IPS DF 6.9 (cell line): ENCODE measurements around the gene TEF.
A peak's percentile ranks its signal among the peaks of the same experiment; 100 is the strongest.

Experiments used
- DNase-seq: peaks from one replicate; pipeline ENCODE4 v3.0.0-alpha.2; 2013; ENCODE audit warnings: low read depth, low spot score
- H3K27ac ChIP-seq: one replicate; pipeline ENCODE4 v1.5.1; 2013; ENCODE audit warnings: low read length, control low read depth
- H3K27me3 ChIP-seq: 2 replicates; pipeline ENCODE4 v1.6.1; 2013; ENCODE audit warnings: mild to moderate bottlenecking, low read length; ENCODE audit not compliant: control insufficient read depth, insufficient read depth
- H3K36me3 ChIP-seq: 2 replicates; pipeline ENCODE4 v1.6.1; 2013; ENCODE audit warnings: low read length; ENCODE audit not compliant: control insufficient read depth, insufficient read depth
- H3K4me1 ChIP-seq: 2 replicates; pipeline ENCODE4 v1.6.1; 2013; ENCODE audit warnings: low read length; ENCODE audit not compliant: control insufficient read depth, insufficient read depth
- H3K4me3 ChIP-seq: 2 replicates; pipeline ENCODE4 v1.5.1; 2013; ENCODE audit warnings: mild to moderate bottlenecking, low read length
- H3K9me3 ChIP-seq: 2 replicates; pipeline ENCODE4 v1.6.1; 2013; ENCODE audit warnings: low read length, inconsistent platforms; ENCODE audit not compliant: control insufficient read depth, insufficient read depth
- WGBS: extraction: QIAGEN DNeasy Blood & Tissue Kit; methylation state at CpG from one replicate; pipeline ENCODE4 v1.1.7; 2013; ENCODE audit warnings: mixed read lengths, missing lambda C conversion rate; ENCODE audit not compliant: insufficient read length, insufficient coverage; 5-methylcytosine and 5-hydroxymethylcytosine counted together

The TEF gene

DNA sequence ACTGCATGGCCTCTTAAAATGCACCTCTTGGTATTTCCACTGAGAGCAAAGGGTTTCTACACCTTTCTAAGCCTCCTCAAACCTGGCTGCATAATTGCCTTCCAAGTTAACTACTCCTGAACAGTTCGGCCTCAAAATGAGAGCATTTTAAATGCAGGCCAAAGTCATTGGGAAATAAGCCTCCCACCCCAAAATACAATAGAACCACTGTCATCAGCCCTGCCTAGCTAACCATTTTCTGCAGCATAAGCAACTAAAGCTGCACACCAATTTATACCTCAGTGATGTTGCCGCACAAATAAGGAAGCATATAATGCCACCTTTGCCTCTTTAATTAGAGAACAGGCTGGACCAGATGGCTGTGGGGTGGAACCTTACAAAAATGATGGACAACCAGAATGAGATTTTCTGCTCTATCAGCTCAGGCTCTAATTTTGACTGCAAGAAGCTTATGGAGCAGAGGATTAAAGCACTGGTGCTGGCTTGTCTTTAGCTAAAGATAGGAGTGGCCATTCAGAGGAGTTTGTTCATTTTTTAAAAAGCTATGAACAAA lies 60.6 kb downstream of the TEF start:
- Histone ChIP-seq H3K27me3 (no peaks in the 10 kb centered on the region), H3K36me3 (peaks cover 5% of the 10 kb centered on the region), H3K4me1 (no peaks in the 10 kb centered on the region), H3K4me3 (no peak overlapping the region), H3K27ac (no peak overlapping the region), H3K9me3 (no peaks in the 10 kb centered on the region)
- WGBS: no CpG with 5 or more reads among the region's 2 CpGs
- no peak for DNase-seq

DNA sequence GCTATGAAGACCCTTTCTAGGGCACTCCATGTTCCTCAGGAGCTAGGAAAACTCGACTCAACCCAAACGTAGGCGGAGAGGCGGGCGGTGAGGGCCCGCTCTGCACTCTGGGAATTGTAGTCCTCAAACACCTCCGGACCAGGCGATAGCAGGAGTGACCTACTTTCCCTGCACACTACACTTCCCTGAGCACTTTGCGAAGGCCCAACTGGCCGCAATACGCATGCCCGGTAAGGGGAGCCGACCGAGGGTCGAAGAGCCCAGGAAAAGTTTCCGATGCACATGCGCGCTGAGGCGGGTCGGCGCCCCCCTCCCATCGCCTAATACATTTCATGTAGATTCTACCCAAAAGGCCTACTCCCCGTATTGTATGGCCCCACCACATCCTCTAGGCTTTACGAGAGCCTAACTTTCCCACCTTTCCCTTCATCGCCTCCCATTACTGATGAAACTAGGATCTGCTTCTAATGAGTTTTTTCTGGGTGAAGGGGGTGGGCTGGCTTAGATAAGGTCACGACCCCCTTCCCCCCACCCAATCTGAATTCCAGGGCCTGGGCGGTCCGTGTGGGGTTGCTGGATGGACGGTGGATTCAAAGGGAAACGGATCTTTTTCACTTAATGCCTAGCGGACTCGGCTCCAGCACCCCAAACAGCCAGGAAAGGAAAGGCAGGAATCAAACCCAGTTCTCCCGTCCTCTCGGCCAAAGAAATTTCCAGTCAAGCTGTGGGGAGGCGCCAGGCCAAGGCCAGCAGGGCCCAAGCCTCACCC lies 62.8 kb downstream of the TEF start:
- WGBS: no CpG with 5 or more reads among the region's 35 CpGs
- Histone ChIP-seq H3K27me3 (no peaks in the 10 kb centered on the region), H3K27ac (no peak overlapping the region), H3K9me3 (no peaks in the 10 kb centered on the region), H3K4me3 (peak overlapping the region; percentile 93; the same call in 1 of the 2 replicates), H3K4me1 (peaks cover 1% of the 10 kb centered on the region; the same call in 1 of the 2 replicates), H3K36me3 (no peaks in the 10 kb centered on the region)
- peak; percentile 98 for DNase-seq

DNA sequence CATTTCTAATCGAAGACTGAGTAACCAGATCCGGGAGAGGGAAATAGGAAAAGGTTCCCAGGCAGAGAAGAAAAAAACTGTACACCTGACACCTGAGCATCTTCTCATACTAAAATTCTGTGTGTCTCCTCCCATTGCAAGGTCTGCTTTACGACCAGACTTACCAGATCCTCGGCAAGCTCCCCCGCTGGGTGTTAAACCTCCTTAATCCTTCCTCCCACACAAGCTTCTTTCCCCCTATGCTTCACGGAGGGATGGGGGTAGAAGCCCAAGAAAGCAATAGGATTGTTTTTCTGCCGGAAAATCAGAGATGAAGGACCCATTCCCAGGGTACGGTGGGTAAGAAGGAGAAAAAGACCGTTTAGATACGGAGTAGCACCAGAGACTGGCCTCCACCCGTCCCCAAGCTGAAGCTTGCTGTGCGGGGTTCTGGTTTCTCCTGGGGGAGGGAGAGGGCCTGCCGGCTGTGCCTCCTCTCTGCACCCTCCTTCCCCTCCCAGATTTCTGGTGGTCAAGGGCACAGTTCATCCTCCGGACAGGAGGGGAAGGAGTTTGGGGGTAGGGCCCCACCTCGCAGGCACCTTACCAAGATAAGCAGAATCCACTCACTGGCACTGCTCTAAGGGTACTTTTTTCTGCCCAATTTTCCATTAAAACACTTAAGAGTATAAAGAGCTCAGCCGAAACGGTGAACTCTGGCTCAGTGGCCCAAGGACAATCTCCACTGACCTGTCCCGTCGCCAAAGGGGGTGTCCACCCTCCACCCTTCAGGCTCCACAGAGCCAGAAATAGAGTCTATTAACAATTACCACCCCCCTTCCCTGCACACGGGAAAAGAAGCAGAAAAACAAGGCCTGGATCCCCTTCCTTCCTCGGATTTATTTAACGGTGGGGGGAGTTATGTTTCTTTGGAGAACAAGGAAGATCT lies 63.7 kb downstream of the TEF start:
- DNase-seq: no peak
- no peaks in the 10 kb centered on the region for H3K36me3 ChIP-seq
- H3K27me3 ChIP-seq: no peaks in the 10 kb centered on the region
- H3K9me3 ChIP-seq: no peaks in the 10 kb centered on the region
- H3K4me3 ChIP-seq: peak overlapping the region; percentile 93
- no peak overlapping the region for H3K27ac ChIP-seq
- no CpG with 5 or more reads among the region's 22 CpGs for WGBS
- peaks cover 1% of the 10 kb centered on the region; the same call in 1 of the 2 replicates for H3K4me1 ChIP-seq

DNA sequence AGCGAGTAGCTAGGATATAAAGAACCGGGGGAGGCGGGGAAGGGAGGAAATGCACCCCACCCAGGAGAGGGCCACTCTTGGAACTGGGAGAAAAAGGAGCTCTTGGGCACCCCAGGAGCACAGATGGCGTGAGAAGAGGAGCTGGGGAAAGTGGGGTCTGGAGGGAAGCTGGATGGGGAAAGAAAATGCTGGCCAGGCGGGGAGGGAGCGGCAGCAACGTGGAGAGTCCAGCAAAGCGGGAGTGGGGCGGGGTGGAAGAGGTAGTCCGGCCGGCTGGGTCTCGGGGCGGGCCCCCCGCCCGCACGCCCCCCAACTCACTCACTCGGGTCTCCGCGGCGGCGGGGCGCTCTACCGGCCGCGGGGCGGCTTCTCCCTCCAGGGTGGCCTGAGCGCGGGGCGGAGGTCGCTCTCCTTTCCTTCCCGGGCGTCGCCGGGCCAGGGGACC lies 64.3 kb downstream of the TEF start:
- Histone ChIP-seq H3K4me1 (peaks cover 1% of the 10 kb centered on the region; the same call in 1 of the 2 replicates), H3K36me3 (no peaks in the 10 kb centered on the region), H3K9me3 (no peaks in the 10 kb centered on the region), H3K4me3 (peak overlapping the region; percentile 93), H3K27me3 (no peaks in the 10 kb centered on the region), H3K27ac (no peak overlapping the region)
- no peak for DNase-seq
- WGBS: no CpG with 5 or more reads among the region's 34 CpGs

DNA sequence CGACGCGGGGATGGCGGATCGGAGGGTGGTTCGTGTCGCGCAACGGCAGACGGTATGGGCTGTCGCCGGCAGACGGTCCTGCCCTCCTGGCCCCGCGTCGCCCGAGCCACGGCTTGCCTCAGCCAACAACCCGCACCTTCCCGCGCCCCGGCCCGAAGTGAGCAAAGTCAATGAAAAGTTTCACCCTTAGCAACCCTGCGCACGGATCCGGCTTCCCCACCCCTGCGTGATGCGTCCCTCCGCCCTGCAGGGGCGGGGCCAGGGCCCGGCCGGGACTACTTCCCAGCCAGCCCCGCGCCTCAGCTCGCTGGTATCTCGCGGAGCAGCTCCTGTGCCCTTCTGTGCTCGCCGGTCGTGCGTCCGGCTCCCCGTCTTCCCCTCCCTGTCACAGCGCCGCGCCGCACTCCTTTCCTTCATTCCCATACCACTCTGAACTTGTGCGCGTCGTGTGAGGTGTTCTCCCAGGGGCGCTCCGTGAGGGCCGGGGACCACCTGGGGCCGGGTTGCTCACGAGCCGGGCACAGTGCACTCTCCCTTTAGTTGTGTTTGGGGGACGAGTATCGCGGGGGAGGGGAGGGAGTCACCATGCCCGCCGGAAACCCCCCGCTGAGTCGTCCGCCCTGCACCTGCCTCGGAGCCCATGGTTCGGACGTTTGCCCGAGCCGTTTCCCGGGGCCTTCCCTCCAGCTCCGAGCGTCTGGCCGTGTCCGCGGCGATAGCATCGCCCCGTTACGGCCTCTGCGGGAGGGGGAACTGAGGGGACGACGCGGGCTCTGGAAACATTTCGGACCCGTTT lies 65.1 kb downstream of the TEF start, which contains the start of gene TOB2:
TSS of gene TOB2 (minus strand) at position 163 of the 796 bp plus-strand sequence. CDS start 9,456 bp downstream, outside the sequence.
- Histone ChIP-seq H3K4me1 (peaks cover 1% of the 10 kb centered on the region; the same call in 1 of the 2 replicates), H3K27ac (no peak within 1 kb of the TSS), H3K9me3 (no peaks in the 10 kb centered on the region), H3K36me3 (no peaks in the 10 kb centered on the region), H3K4me3 (peak within 1 kb of the TSS; percentile 93), H3K27me3 (no peaks in the 10 kb centered on the region)
- peak; percentile 75 for DNase-seq
- no CpG with 5 or more reads among the region's 85 CpGs for WGBS

DNA sequence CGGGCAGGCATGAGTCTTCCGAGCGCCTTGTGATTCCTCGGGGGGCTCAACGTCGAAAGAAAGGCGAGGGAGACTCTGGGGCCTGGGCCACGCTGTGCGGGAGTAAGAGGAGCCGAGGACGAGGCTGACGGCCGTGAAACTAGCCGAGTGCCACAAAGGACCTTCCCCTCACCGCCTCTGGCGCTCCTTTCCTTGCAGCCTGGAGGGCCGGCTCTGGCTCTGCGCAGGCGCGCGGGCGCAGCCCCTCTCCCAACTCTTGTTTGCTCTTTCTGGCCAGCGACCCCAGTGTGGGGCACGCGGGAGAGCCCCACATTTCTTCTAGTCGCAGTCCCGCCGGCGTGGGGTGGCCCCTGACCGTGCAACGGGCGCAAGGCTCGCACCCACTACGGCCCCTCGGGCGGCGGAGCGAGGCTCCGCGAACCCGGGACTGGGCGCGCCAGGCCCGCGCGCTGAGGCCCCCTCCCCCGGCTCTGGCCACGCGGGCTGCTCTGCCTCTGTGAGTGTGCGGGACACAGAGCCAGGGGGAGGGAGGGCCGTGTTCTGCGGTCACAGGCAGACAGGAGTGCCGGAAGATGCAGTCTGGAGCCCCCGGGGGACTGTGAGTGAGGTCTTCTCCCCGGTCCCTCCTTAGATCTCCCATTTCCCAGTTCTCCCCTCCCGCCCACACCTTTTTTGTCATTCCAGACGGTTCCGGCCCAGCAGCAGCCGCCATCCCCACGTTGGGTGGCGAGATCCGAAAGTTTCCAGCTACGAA lies 65.9 kb downstream of the TEF start:
- WGBS: no CpG with 5 or more reads among the region's 63 CpGs
- peak overlapping the region; percentile 93 for H3K4me3 ChIP-seq
- H3K27ac ChIP-seq: no peak overlapping the region
- peaks cover 1% of the 10 kb centered on the region; the same call in 1 of the 2 replicates for H3K4me1 ChIP-seq
- no peaks in the 10 kb centered on the region for H3K36me3 ChIP-seq
- no peaks in the 10 kb centered on the region for H3K9me3 ChIP-seq
- H3K27me3 ChIP-seq: no peaks in the 10 kb centered on the region
- no peak for DNase-seq

DNA sequence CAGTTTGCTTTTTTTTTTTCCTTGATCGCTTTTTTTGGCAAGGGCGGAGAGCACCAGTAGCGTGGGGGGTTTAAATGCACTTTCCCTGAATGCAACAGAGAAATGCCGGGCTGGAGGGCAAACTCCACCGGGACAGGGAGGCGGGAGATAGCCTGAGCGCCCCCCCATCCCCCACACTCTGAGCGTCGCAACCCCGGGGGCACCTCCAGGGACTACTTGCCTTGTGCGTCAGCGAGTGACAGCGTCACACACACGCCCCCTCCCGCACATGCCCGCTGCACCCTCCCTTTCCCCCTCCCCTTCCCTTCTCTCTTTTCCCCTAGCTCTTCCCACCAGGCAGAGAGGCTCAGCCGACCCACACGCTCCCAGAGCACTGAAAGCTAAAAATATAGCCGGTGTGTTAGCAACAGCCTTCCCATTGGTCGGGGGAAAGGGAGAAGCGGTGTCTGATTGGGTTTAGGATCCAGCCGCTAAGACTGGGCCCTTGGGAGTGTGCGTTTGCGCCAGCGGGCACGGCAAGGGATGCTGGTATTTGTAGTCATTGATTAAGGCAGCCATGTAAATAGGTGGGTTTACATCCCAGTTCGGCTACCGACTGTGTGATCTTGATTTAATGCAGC lies 66.6 kb downstream of the TEF start:
- Histone ChIP-seq H3K36me3 (no peaks in the 10 kb centered on the region), H3K9me3 (no peaks in the 10 kb centered on the region), H3K27me3 (no peaks in the 10 kb centered on the region), H3K4me1 (peaks cover 1% of the 10 kb centered on the region; the same call in 1 of the 2 replicates), H3K4me3 (peak overlapping the region; percentile 93; the same call in 1 of the 2 replicates), H3K27ac (no peak overlapping the region)
- no CpG with 5 or more reads among the region's 28 CpGs for WGBS
- peak; percentile 95 for DNase-seq
